Stimulated activated memory B cell treated with anti-CD40 and anti-IgM and Interleukin-4, amounts not matched to agents 10 μg/mL and 1 μg/mL and 100 μg/mL, for 72 hours (primary cell): ENCODE measurements around the gene GLG1.

Experiments
- ATAC-seq: fragments of 150-1000 bp; cut with Tn5 transposase; 2 replicates; pipeline ENCODE4 v1.10.0; 2021
- H3K27ac Mint-ChIP-seq: one replicate; pipeline ENCODE4 v1.8.0; 2022; ENCODE audit warnings: mild to moderate bottlenecking, mixed read lengths
- H3K27me3 Mint-ChIP-seq: one replicate; pipeline ENCODE4 v1.8.0; 2022; ENCODE audit warnings: mixed read lengths
- H3K36me3 Mint-ChIP-seq: one replicate; pipeline ENCODE4 v1.8.0; 2022; ENCODE audit warnings: mixed read lengths
- H3K4me1 Mint-ChIP-seq: one replicate; pipeline ENCODE4 v1.8.0; 2022; ENCODE audit warnings: mixed read lengths
- H3K4me3 Mint-ChIP-seq: one replicate; pipeline ENCODE4 v1.8.0; 2022; ENCODE audit warnings: mild to moderate bottlenecking, moderate library complexity, mixed read lengths
- H3K9me3 Mint-ChIP-seq: one replicate; pipeline ENCODE4 v1.8.0; 2022; ENCODE audit warnings: mixed read lengths

The GLG1 gene

GRCh38 chr16:74499114-74499513 is 107.8 kb downstream of the GLG1 start:
- Mint-ChIP-seq H3K4me3 (no peak overlapping the region), H3K4me1 (no peaks in the 10 kb centered on the region), H3K36me3 (peaks cover 33% of the 10 kb centered on the region), H3K27ac (no peak overlapping the region), H3K9me3 (no peaks in the 10 kb centered on the region), H3K27me3 (no peaks in the 10 kb centered on the region)
- no peak for ATAC-seq

- ATAC-seq: no peak
- no peaks in the 10 kb centered on the region for H3K4me1 Mint-ChIP-seq
- no peak overlapping the region for H3K4me3 Mint-ChIP-seq
- H3K27ac Mint-ChIP-seq: no peak overlapping the region
- no peaks in the 10 kb centered on the region for H3K9me3 Mint-ChIP-seq
- peaks cover 22% of the 10 kb centered on the region for H3K36me3 Mint-ChIP-seq
- H3K27me3 Mint-ChIP-seq: no peaks in the 10 kb centered on the region
Measured at GRCh38 chr16:74497761-74498160, 109.2 kb downstream of the GLG1 start.

GRCh38 chr16:74496054-74496453 is 110.9 kb downstream of the GLG1 start:
- no peak overlapping the region for H3K4me3 Mint-ChIP-seq
- no peaks in the 10 kb centered on the region for H3K4me1 Mint-ChIP-seq
- H3K27ac Mint-ChIP-seq: no peak overlapping the region
- H3K36me3 Mint-ChIP-seq: peaks cover 29% of the 10 kb centered on the region
- ATAC-seq: no peak
- H3K9me3 Mint-ChIP-seq: no peaks in the 10 kb centered on the region
- H3K27me3 Mint-ChIP-seq: no peaks in the 10 kb centered on the region

GRCh38 chr16:74492976-74493375 is 113.9 kb downstream of the GLG1 start:
- Mint-ChIP-seq H3K9me3 (no peaks in the 10 kb centered on the region), H3K36me3 (peaks cover 46% of the 10 kb centered on the region), H3K4me3 (no peak overlapping the region), H3K27ac (no peak overlapping the region), H3K4me1 (no peaks in the 10 kb centered on the region), H3K27me3 (no peaks in the 10 kb centered on the region)
- no peak for ATAC-seq

GRCh38 chr16:74487634-74488495 is 119.0 kb downstream of the GLG1 start:
- Mint-ChIP-seq H3K27ac (no peak overlapping the region), H3K9me3 (no peaks in the 10 kb centered on the region), H3K36me3 (peaks cover 45% of the 10 kb centered on the region), H3K4me3 (no peak overlapping the region), H3K4me1 (no peaks in the 10 kb centered on the region), H3K27me3 (no peaks in the 10 kb centered on the region)
- ATAC-seq: no peak

- no peak overlapping the region for H3K4me3 Mint-ChIP-seq
- no peaks in the 10 kb centered on the region for H3K27me3 Mint-ChIP-seq
- H3K27ac Mint-ChIP-seq: no peak overlapping the region
- ATAC-seq: no peak
- no peaks in the 10 kb centered on the region for H3K4me1 Mint-ChIP-seq
- peaks cover 43% of the 10 kb centered on the region for H3K36me3 Mint-ChIP-seq
- no peaks in the 10 kb centered on the region for H3K9me3 Mint-ChIP-seq
Measured at GRCh38 chr16:74485916-74486315, 121.0 kb downstream of the GLG1 start.

GRCh38 chr16:74480150-74481029 is 126.5 kb downstream of the GLG1 start:
- peaks cover 53% of the 10 kb centered on the region for H3K36me3 Mint-ChIP-seq
- no peaks in the 10 kb centered on the region for H3K9me3 Mint-ChIP-seq
- no peak for ATAC-seq
- no peak overlapping the region for H3K4me3 Mint-ChIP-seq
- H3K4me1 Mint-ChIP-seq: no peaks in the 10 kb centered on the region
- no peaks in the 10 kb centered on the region for H3K27me3 Mint-ChIP-seq
- H3K27ac Mint-ChIP-seq: no peak overlapping the region

GRCh38 chr16:74477226-74477625 is 129.7 kb downstream of the GLG1 start:
- H3K4me3 Mint-ChIP-seq: no peak overlapping the region
- H3K9me3 Mint-ChIP-seq: no peaks in the 10 kb centered on the region

GRCh38 chr16:74474416-74474815 is 132.5 kb downstream of the GLG1 start:
- Mint-ChIP-seq H3K27me3 (no peaks in the 10 kb centered on the region), H3K27ac (no peak overlapping the region), H3K4me3 (no peak overlapping the region), H3K4me1 (no peaks in the 10 kb centered on the region), H3K36me3 (peaks cover 77% of the 10 kb centered on the region), H3K9me3 (no peaks in the 10 kb centered on the region)
- no peak for ATAC-seq

More at GRCh38 chr16:74477226-74477625, 129.7 kb downstream of the GLG1 start:
- no peak for ATAC-seq
- H3K27me3 Mint-ChIP-seq: no peaks in the 10 kb centered on the region
- H3K27ac Mint-ChIP-seq: no peak overlapping the region
- no peaks in the 10 kb centered on the region for H3K4me1 Mint-ChIP-seq
- peaks cover 65% of the 10 kb centered on the region for H3K36me3 Mint-ChIP-seq

GRCh38 chr16:74472540-74472939 is 134.4 kb downstream of the GLG1 start:
- Mint-ChIP-seq H3K9me3 (no peaks in the 10 kb centered on the region), H3K4me3 (no peak overlapping the region), H3K4me1 (no peaks in the 10 kb centered on the region), H3K36me3 (peaks cover 77% of the 10 kb centered on the region), H3K27me3 (no peaks in the 10 kb centered on the region), H3K27ac (no peak overlapping the region)
- no peak for ATAC-seq

GRCh38 chr16:74472010-74472409 is 134.9 kb downstream of the GLG1 start:
- Mint-ChIP-seq H3K4me1 (peaks cover 2% of the 10 kb centered on the region), H3K9me3 (no peaks in the 10 kb centered on the region), H3K36me3 (peaks cover 77% of the 10 kb centered on the region), H3K27me3 (no peaks in the 10 kb centered on the region), H3K4me3 (no peak overlapping the region), H3K27ac (peak overlapping the region; percentile 44)
- no peak for ATAC-seq

GRCh38 chr16:74469946-74470478 is 136.9 kb downstream of the GLG1 start:
- no peak for ATAC-seq
- no peaks in the 10 kb centered on the region for H3K9me3 Mint-ChIP-seq
- no peaks in the 10 kb centered on the region for H3K27me3 Mint-ChIP-seq
- no peak overlapping the region for H3K27ac Mint-ChIP-seq
- H3K4me1 Mint-ChIP-seq: peaks cover 12% of the 10 kb centered on the region
- peaks cover 78% of the 10 kb centered on the region for H3K36me3 Mint-ChIP-seq
- no peak overlapping the region for H3K4me3 Mint-ChIP-seq

- H3K4me1 Mint-ChIP-seq: peaks cover 20% of the 10 kb centered on the region
- H3K4me3 Mint-ChIP-seq: no peak overlapping the region
- ATAC-seq: no peak
- H3K27ac Mint-ChIP-seq: no peak overlapping the region
- H3K36me3 Mint-ChIP-seq: peaks cover 75% of the 10 kb centered on the region
- H3K9me3 Mint-ChIP-seq: no peaks in the 10 kb centered on the region
- no peaks in the 10 kb centered on the region for H3K27me3 Mint-ChIP-seq
Measured at GRCh38 chr16:74468807-74469525, 137.9 kb downstream of the GLG1 start.

GRCh38 chr16:74466872-74467271 is 140.0 kb downstream of the GLG1 start:
- Mint-ChIP-seq H3K36me3 (peaks cover 80% of the 10 kb centered on the region), H3K9me3 (no peaks in the 10 kb centered on the region), H3K27me3 (no peaks in the 10 kb centered on the region), H3K4me3 (no peak overlapping the region), H3K27ac (peak overlapping the region; percentile 40), H3K4me1 (peaks cover 25% of the 10 kb centered on the region)
- no peak for ATAC-seq
